ENCODE measurements around the gene SRA1. TPM values are rescaled to one million over a fixed set of nuclear protein-coding genes. Genes with fewer than 3 reads are reported as not detected.

Gene SRA1
- total and polyA plus RNA-seq, 2 of the 13 experiments (the other 11 are each of a cell fraction or from before 2014, with no cell fraction given), result 14.2 to 32.8 TPM

GRCh38 chr5:140571105-140571504 lies 13.8 kb upstream of the SRA1 start:
- intact Hi-C loops (cut with micrococcal nuclease; ENCODE audit: unreplicated experiment), result no loop called here

More at GRCh38 chr5:140571105-140571504, 13.8 kb upstream of the SRA1 start:
- Histone ChIP-seq H4K20me1 (ENCODE audit: insufficient read depth, low read length) (no peaks in the 10 kb centered on the region), H3K4me2 (ENCODE audit: low read depth, low read length) (no peak overlapping the region), H3K27ac (ENCODE audit: extremely low read length, insufficient read depth, low read length) (no peak overlapping the region), H3K79me2 (ENCODE audit: insufficient read depth, low read length) (no peaks in the 10 kb centered on the region), H3K27me3 (ENCODE audit: control insufficient read depth in 1 of 2, insufficient read depth in 2 of 2, low read length in 2 of 2) (no peaks in the 10 kb centered on the region), H3K4me1 (ENCODE audit: insufficient read depth, low read length) (peaks cover 36% of the 10 kb centered on the region), H3K9me3 (ENCODE audit: low read length) (no peaks in the 10 kb centered on the region), H2AFZ (ENCODE audit: low read length) (no peak overlapping the region), H3K36me3 (replicated peaks in 1 of 2; ENCODE audit: control insufficient read depth in 1 of 2, insufficient read depth in 2 of 2, low read length in 2 of 2) (no peaks in the 10 kb centered on the region), H3K9ac (ENCODE audit: insufficient read depth, low read depth, low read length) (no peak overlapping the region), H3K4me3 (replicated peaks in 1 of 3; ENCODE audit: insufficient read depth in 1 of 3, low read depth in 2 of 3, low read length in 3 of 3) (no peak overlapping the region)
- FAIRE-seq, result no peak
- CTCF ChIA-PET (ENCODE audit: low intra/inter-chr PET ratio, low total read pairs), result no interaction called here
- no peak for ATAC-seq
- TF ChIP-seq NR3C1 (CRISPR knock-in tag; IDR thresholded peaks at IDR 0.05) (no peak), RNF2 (conservative IDR thresholded peaks at IDR 0.05; ENCODE audit: low read depth) (no peak), NFAT5 (CRISPR knock-in tag; IDR thresholded peaks at IDR 0.05) (no peak), ZSCAN12 (CRISPR knock-in tag; IDR thresholded peaks at IDR 0.05) (no peak)
- POLR2A ChIA-PET, result no interaction called here
- WGBS (ENCODE audit: low lambda C conversion rate), result 64% methylated on average over 5 of the region's 5 CpGs
- no peak for DNase-seq (ENCODE audit: low spot score)
- in situ Hi-C loops (cut with HindIII; ENCODE audit: extremely low pct_ligation_motif_present, low pct_unique_long_range_greater_than_20kb), result no loop called here
- BruUV-seq (replicated peaks), result no TSS peak

Measured in HepG2 (cell line).